ENCODE results near the gene ADA.

Gene ADA

DNA sequence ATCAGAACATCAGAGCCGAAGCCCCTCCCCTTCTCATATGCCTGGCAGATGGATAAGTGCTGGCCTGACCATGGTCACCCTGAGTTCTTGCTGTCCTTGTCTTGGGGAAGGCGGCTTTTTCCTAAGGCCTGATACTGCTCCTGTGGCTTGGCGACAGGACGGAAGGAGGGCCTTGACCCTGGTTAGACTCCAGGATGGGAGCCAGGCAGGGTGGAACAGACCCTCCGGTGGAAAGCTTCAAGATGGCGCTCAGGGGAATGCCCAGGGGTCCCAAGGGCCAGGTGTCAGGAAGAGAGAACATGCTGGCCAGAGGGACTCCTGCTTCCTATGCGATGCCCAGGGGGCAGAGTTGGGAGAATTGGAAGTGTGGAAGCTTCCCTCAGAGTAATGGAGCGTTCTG is 29.6 kb downstream of the ADA start:
- DNase-seq: no peak

- no peak for DNase-seq
Measured at GRCh38 chr20:44621325-44621724, 30.2 kb downstream of the ADA start.

GRCh38 chr20:44620030-44620429 is 31.5 kb downstream of the ADA start:
- DNase-seq: no peak

GRCh38 chr20:44619294-44619693 is 32.2 kb downstream of the ADA start:
- no peak for DNase-seq

- DNase-seq: no peak
Measured at GRCh38 chr20:44618318-44618731, 33.2 kb downstream of the ADA start.

DNA sequence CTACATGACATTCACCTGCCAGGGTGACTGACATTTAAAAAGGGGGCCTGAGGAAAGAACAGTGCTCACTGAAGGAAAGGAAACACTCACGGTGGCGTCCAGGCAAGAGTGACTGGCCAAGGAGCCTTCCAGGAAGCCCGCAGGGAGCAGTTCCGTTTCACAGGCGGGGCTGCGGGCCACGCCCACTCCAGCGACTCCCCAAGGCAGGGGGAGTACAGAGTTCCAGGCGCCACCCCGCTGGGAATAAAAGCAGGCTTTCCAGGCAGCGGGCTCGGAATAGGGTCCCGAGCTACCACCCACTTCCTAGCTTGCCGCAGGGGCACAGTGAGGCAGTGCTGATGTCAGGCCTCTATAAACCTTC is 34.9 kb downstream of the ADA start:
- no peak for DNase-seq

DNA sequence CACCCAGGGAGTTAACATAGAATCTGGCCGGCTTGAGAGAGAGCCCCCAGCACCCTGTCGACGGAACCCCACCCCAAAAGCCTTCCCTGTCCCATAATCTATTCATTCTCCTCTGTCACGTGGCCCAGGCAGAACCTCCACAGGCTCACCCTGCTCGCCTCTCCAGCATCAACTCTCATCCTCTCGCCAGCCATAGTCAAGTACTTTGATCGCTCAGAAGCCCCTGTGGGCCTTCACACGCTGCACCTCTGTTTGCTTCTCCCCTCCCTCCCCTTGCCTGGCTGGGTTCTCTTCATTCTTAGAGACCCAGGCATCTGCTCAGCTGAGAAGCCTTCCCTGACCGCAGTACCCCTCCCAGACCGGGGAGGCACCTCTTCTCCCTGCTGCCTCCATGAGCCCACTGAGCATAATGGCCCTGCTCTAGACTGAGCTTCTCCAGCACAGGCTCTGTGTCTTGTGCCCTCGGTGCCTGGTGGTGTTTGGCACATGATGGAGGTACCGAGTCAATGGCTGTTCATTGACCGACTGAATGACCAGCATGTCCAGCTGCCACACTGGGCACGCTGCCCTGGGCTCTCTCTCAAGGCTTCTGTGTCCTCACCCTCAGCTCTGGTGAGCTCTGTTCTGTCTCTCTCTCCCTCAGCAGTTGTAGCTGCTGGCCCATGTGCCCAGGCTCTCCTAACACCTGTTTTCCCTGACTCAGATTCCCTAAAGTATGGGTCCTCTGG is 35.5 kb downstream of the ADA start:
- DNase-seq: no peak

- no peak for DNase-seq
Measured at GRCh38 chr20:44615169-44615791, 36.2 kb downstream of the ADA start.

DNA sequence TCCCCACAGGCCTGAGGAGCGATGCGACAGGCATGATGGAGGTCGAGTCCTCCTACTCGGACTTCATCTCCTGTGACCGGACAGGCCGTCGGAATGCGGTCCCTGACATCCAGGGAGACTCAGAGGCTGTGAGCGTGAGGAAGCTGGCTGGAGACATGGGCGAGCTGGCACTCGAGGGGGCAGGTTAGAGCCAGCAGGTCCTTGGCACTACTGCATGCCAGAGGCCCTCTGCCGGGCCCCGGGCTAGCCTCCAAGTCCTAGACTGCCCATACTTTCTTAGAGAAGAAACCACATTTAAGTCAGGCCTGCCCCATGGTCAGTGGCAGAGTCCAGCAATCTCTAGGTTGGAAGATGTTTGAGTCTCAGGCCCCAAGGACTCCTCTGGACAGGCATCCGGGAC is 37.0 kb downstream of the ADA start:
- no peak for DNase-seq

DNA sequence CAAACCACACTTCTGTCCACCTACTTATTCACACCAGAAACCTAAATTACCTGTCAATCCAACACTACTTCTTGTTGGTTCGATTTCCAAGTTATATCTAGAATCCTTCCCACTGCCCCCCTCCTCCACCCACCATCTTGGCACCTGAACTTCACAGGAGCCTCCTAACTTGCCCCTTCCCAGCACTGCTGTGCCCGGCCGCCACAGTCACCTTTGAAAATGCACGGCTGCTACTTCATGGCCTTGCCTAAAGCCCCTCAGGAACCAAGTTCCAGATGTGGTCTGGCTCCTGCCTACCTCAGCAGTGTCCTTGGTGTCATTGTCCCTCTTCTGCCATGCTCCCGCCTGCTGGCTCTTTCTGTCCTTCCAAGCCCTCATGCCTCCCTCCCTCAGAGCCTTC is 37.9 kb downstream of the ADA start:
- DNase-seq: no peak

GRCh38 chr20:44610313-44610962 is 41.1 kb downstream of the ADA start:
- DNase-seq: no peak

DNA sequence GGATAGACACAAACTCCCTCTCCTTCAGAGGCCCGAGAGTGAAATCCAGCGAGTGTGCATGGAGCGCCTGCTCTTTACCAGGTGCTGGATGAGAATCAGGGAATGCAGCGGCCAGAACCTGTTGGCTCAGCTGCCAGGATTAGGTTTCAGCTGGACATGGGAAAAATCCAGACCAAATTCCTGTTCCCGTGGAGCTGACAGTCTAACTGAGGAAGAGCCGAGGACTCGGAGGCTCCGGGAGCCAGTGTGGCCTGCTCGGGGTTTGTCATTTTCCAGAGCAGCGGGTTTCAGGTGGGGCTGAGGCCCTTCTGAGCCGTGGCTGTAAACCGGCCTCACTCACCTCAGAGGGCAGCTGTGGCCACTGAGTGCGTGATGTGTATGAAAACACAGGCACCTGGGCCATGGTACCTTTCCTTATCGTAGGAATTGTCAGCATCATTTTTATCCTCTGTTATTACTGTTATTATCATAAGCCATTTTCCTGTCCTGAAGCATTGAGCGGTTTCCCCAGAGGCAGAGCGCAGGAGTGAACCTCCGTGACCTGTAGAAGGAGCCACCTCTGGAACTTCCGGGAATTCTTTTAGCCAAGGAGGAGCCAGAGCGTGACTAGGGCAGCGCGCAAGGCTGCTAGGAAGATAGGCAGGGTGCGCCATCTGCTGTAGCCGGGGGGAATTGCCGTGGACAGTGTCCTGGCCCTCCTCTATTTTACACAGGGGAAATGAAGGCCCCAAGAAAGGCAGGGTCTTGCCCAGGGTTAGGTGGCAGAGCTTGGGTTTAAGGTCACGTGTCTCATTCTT is 41.8 kb downstream of the ADA start:
- peak; percentile 70 for DNase-seq

- no peak for DNase-seq
Measured at GRCh38 chr20:44609006-44609515, 42.4 kb downstream of the ADA start.

GRCh38 chr20:44606725-44607441 is 44.6 kb downstream of the ADA start:
- no peak for DNase-seq

DNA sequence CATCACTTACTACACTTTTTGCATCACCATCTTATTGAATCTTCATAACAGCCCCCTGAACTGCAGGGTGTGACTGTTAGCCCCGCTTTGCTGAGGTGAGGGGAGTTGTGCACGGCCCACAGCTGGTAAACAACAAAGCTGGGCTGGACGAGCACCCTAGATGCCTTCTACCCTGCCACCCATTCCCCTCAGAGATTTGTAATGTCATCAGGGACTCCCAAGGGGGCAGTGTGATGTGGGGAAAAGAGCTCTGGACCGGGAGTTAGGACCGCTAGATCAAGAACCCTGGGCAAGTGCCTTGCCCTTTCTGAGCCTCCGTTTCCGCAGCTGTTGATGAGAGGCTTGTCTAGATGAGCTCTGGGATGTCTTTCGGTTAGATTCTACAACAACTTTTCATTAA is 48.2 kb downstream of the ADA start:
- no peak for DNase-seq

DNA sequence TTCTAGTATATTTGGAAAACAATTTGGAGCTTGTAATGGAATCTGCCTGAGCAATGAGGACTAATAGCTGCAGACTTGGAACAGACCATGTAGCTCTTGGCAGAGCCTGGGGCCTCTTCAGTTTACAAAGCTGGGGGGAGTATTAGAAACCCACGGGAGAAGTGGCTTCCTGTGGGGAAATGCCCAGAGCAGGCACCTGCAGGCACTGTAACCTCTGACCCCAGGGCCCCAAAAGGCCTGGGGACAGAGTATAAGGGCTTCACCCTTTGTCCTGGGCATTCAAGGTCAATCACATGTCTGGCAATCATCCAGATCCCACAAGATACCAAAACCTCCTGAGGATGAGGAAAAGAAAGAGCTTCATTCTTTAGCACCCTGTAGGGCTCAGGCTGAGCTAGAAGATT is 49.7 kb downstream of the ADA start:
- DNase-seq: no peak

DNA sequence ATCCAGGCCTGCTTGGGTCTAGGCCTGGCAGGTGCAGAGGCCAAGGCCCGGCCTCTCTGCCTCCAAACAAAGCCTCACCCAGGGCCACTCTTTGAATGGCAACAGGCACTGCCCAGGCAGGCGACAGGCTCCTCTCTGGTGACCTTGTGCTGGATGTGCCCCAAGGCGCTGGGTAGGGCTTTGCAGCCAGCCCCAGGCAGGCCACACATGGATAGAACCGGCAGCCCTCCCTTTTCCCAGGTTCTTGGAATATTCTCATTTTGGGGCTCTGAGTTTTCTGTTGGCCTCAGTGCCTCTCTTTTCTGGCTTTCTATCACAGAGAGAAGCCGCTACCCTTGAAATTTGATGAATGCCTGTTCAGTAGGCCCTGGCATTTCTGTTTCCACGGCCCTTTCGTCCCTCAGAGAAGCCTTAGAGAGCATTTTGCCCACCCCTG is 50.2 kb downstream of the ADA start:
- DNase-seq: no peak

DNA sequence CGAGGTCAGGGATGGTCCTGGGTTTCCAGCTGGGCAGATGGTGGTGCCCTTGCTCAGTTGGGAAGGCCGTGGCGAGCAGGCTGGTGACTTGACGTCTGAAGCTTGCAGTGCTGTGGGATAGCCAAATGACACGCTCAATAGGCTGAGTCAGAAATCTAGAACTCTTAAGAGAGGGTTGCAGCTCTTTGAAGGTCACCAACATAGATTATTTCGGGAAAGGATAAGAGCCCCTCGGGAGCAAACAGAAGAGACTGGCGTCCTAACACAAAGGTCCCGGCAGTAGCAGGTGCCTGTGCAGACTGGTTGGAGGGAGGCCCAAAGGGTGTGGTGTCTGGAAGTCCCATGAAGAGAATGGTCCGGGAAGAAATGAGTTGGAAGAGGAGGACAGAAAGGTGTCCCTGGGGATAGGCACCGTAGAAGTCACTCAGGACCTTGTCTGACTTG is 50.7 kb downstream of the ADA start:
- DNase-seq: no peak

DNA sequence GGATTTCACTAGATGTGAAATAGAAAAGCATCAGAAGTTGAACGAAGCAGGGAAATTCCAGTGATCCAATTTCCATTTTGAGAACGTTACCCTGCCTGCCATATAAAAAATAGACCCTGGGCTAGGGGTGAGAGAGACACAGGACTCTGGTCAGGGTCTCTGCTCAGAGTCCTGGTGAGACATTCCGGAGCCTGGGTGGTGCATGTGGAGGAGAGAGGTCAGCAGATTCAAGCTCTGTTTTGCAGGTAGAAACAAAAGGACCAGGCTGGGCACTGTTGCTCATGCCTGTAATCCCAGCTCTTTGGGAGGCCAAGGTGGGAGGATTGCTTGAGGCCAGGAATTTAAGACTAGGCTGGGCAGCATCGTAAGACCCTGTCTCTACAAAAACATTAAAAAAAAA is 51.2 kb downstream of the ADA start:
- DNase-seq: no peak

DNA sequence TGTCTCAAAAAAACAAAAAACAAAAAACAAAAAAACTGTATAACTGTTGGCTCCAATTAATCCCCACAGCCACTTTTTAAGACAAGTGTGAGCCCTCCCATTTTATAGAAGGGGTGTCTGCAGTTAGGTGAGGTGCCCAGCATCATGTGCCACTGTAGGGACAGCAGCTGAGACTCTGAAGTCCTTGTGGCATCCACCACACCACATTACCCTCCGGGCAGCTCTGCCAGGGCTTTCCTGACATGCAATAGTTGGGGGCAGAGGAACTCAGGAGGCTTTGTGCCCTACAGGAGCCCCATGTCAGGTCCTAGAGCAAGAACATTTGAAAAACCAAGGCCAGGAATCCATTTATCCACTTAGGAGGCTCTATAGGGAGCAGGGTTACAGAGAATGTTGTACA is 51.8 kb downstream of the ADA start:
- no peak for DNase-seq

DNA sequence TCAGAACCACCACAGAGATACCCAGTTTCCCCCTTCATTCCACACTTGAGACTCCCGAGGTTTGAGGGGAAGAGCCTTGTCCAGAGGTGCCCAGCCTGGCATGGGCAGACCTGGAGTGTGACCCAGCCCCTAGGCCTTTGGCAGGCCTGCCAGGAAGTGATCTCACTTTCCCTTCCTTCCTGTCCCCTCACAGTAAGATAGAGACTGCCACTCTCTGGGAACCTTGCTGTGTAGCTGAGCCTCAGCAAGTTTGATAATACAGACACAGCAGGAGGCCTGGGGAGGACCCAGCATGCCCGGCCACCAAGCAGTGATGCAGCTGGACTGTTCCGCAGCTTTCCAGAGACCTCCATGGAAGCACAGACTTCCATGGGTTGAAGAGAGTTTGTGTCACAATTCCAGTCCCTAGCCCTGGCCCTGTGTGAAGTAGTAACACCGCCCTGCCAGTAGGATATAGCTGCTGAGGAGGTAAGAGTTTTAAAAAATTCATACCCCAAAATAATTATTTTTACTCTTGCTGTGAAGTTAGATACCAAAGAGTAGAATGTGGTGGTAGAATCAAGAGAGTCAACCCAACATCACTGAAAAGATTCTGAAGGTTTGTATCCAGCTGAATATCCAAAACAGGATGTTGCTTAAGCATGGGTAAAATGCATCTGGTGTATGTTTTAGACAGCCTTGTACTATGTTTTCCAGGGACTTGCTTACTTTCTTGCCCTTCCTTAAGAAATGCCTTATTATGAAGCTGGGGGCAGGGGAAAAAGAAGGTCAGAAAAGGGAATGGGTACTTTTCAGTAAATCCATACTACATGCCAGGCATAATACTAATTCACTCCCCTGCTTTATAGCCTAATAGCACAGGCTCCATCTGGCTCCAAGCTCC is 52.8 kb downstream of the ADA start:
- no peak for DNase-seq

GRCh38 chr20:44597930-44598329 is 53.6 kb downstream of the ADA start:
- DNase-seq: no peak
